HG02642 (cell line): ENCODE measurements around the gene PC.
A peak's percentile ranks its signal among the peaks of the same experiment; 100 is the strongest.

ENCODE experiments used
- ATAC-seq: cut with Tn5 transposase; IDR thresholded peaks from one replicate; pipeline ENCODE4 v1.9.1; 2021; ENCODE audit warnings: mild to moderate bottlenecking; ENCODE audit not compliant: unreplicated experiment, poor library complexity

Gene PC

DNA sequence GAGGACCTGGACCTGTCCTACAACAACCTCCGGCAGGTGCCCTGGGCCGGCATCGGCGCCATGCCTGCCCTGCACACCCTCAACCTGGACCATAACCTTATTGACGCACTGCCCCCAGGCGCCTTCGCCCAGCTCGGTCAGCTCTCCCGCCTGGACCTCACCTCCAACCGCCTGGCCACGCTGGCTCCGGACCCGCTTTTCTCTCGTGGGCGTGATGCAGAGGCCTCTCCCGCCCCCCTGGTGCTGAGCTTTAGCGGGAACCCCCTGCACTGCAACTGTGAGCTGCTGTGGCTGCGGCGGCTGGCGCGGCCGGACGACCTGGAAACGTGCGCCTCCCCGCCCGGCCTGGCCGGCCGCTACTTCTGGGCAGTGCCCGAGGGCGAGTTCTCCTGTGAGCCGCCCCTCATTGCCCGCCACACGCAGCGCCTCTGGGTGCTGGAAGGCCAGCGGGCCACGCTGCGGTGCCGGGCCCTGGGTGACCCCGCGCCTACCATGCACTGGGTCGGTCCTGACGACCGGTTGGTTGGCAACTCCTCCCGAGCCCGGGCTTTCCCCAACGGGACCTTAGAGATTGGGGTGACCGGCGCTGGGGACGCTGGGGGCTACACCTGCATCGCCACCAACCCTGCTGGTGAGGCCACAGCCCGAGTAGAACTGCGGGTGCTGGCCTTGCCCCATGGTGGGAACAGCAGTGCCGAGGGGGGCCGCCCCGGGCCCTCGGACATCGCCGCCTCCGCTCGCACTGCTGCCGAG, 99.8 kb downstream of the PC start:
- ATAC-seq = no peak

- ATAC-seq = no peak
These were observed 100.3 kb downstream of the PC start for GRCh38 chr11:66857927-66858185.

- ATAC-seq = peak; percentile 4
These were observed 100.8 kb downstream of the PC start for GRCh38 chr11:66857234-66857926.

DNA sequence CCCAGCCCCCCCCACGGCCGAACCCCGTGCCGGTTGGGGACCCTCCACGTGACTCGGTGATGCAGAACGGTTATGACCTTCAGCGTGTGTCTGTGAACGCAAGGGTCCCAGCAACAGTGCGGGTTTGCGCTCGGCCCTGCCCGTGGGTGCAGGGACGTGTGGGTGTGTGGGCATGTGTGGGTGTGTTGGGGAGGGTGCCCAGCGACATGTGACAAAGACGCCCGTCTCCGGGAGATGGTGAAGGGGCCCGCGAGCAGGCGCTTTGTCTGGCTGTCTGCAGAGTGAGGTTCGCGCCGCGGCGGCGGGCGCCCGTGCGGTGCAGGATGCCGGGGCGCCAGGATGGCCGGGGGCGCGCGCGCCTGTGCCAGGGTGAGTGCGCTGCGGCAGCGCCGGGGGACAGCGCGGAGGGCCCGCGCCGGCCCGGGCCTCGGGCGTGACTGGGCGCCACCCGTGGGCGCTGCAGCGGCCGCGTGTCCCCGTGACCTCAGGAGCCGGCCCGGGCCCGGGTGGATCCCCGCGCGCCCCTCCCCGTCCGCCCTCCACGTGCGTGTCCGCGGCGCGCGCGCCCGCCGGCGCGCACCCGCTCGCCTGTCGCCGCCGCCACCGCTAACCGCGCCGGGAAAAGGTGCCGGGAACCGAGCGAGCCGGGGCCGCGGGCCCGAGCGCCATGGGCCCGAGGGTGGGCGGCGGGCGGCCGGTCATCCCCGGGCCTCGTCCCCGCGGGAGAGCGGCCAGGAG, 101.5 kb downstream of the PC start, which contains the start of gene LRFN4:
Gene LRFN4, plus strand, starts transcription at position 569 of the 738 bp plus-strand sequence. CDS start 681 bp downstream, outside the sequence.
- ATAC-seq = peak; percentile 29

DNA sequence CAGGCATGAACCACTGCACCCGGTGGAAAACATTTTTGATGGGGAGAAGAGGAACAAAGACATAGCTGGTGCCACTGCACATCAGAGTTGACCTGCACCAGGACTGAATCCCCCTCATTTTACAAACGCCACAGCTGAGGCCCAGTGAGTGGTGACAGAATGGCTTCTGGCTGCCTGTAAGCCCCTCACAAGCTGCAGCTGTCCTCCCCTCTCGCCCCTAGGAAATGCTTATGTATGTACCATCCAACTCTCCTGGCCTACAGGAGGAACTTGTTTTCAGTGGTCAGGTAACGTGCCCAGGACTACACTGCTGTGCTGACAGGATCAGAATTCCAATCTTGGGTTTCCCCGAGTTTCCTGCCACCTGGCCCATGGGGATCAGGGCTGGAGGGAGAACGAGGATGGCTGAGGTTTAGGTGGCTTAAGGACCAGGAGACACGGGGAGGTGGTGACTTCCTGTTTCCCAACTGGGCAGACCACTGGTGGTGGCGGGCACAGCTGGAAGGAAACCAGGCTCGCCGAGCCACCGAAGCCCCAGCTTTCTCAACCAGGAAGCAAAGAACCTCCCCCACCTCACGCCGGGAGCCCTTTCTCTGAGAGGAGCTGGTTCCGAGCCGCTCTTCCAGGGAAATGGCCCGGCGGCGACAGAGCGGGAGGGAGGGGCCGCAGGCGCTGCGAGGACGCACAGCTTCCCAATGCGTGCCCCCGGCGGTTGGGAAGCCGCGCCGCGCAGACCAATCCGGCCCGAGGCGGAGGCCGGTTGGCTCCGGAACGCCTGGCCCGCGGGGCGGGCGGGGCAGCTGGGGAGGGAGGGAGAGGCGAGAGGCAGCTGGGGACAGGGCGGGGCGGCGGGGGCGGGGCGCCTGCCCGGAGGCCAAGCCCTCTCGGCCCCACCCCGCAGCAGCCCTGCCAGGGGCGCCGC, 102.3 kb downstream of the PC start:
- ATAC-seq = peak; percentile 65

DNA sequence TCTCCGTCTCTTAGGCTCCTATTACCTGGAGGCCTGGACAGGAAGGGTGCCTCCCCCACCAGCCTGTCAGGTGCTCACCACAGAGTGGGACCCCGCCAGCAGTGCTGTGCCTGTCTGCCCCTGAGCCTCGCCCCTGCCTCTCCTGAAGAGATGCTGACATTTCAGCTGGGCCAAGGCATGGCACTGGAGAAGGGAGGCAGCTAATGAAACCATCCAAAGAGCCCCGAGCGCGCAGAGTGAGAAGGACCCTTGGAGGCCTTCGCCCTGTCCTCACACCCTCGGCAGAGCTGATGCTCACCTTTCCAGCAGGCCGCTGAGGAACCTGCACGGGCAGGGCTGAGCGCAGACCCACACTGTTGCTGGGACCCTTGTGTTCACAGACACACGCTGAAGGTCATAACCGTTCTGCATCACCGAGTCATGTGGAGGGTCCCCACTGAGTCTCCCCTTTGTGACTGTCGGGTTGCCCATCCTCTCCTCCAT, 103.4 kb downstream of the PC start:
- ATAC-seq = no peak

GRCh38 chr11:66854231-66854661, 103.9 kb downstream of the PC start:
- no peak for ATAC-seq

- no peak for ATAC-seq
These were observed 104.6 kb downstream of the PC start for GRCh38 chr11:66853242-66854229.

DNA sequence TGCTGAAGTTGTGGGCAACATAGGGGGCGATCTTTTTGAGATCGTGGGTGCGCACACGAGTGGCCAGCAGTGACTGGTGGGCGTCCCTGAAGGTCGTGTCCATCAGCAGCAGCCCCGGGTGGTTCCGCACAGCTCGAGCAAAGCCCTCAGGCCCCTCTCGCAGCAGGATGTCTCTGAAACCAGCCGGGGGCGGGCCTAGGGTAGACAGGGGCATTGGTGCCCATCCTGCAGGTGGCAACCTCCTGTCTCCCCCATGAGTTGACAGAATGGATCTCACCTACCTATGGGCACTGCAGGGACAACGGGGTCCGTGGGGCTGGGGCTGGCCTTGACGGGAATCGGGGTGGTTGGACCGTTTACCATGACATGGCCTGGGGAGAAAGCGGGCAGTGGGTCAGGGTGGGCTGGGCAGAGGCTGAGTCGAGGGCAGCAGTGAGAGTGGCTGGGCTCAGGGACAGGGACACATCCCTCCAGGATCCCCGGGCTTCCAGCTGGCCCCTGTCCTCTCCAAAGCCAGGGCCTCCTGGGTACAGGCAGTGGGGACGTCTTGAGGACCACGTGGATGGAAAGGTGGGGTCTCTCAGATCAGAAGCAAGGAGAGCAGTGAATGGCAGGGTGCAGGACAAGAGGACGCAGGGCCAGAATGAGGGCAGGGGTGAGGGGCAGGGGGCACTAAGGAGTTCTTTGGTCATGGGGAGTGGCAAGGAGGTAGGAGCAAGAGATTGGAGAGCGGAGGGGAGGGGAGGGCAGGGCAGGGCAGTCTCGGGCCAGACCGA, 105.5 kb downstream of the PC start:
- ATAC-seq = no peak

DNA sequence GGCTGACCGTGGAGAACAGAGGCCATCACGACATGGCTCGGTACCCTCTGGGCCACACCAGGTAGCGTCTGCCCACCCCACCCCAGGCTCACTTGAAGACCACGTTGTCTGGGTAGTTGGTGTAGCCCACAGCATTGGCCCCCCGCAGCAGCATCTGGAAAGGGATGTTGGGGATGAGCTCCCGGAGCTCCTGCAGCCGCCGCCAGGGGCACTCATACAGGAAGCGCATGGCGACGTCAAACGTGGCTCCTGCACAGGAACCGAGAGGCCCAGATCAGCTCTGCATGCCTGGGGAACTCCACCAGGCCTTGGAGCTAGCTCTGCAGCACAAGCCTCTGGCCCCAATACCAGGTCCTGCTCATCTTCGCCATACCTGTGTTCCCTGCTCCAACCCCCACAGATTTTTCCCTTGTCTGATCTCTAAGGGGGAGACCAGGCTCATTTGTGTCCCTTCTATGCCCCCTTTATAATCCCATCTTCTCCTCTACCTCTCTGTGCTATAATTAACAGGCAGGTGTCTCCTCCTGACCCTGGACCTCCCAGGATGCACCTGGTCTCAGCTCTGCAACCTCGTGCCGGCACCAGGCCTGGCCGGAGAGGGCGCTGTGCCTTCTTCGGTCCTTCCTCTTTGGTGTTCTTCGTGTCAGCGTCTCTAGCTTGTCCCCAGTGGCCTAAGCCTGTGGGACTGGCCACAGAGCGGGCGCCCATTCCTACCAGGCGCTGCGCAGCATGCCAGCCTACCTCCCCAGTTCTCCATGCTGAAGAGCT, 106.3 kb downstream of the PC start:
- ATAC-seq = no peak

- no peak for ATAC-seq
These were observed 107.0 kb downstream of the PC start for GRCh38 chr11:66851239-66851596.

DNA sequence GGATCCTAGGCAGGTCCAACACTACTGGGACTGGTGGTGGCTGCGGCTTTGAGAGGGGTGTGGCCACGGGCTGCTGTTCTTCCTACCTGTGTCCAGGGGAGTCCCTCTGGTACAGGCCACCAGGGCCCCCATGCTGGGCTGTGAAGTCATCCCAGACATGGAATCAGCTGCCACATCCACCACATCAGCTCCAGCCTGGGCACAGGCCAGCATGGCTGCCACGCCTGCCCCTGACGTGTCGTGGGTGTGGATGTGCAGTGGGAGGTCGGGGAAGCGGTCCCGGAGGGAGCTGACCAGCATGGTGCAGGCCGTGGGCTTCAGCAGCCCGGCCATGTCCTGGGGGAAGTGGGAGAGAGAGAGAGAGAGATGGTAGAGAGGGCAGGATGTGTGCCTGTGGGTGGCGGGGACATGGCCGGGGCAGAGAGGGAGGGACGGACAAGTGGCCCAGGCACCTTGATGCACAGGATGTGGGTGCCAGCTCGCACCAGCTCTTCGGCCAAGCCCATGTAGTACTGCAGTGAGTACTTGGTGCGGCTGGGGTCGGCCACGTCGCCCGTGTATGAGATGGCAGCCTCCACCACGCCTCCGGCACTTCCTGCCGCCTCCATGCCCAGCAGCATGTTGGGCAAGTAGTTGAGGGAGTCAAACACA, 107.5 kb downstream of the PC start:
- no peak for ATAC-seq

DNA sequence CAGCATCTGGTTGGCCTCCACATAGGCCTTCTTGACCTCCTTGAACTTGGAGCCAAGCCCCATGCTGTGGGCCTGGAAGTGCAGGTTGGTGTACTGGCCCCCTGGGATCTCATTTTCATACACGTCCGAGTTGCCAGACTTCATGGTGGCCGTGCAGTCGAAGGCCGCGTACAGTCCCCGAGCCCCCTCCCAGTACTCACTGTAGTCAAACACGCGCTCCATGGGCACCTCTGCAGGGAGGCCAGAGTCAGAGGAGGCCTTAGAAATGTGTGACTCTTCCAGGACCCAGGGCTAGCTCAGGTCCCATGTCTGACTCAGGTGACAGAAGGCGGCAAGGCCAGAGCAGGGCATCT, 108.0 kb downstream of the PC start:
- ATAC-seq = no peak

GRCh38 chr11:66849501-66850234, 108.5 kb downstream of the PC start:
- no peak for ATAC-seq

DNA sequence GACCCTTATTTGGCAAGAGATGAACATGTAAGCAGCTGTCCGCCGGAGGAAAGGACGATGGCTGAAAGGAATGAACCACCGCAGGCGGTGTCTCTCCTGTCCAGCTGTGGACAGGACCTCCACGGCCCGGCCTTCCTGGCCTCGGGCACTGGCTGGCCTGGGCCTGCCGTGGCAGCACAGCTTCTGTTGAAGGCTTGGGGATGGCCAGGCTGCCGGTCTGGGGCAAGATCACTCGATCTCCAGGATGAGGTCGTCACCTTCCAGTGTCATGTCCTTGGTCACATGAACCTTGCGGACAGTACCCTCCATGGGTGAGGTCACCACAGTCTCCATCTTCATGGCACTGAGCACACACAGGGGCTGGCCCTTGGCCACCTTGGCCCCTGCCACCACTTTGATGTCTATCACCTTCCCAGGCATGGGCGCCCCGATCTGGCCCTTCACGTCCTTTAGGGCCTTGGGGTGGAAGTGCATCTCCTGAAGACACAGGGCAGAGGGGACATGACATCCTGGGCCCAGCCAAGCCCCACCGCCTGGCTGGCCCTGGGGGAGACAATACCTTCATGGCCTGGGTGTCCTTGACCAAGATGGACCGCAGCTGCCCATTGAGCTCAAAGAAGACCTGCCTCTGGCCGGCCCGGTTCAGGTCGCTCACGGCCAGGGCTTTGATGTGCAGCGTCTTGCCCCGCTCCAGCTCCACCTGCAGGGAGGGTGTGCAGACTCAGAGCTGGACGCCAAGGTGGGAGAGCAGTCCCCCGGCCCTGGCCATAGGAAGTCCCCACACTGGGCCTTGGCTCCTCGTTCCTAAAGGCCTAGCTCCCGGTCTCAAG, 109.3 kb downstream of the PC start:
- no peak for ATAC-seq
